H1 (cell line): Measurements from ENCODE around the gene PLEKHG2. TPM values are rescaled to one million over a fixed set of nuclear protein-coding genes. Genes with fewer than 3 reads are reported as not detected.

ENCODE experiments used
- microRNA-seq, 2 experiments: library from miRNA; unstranded; fragments of <30 nt; microRNA quantifications; one replicate each; pipeline versions ENCODE4 to v1.2.0, GENCODE V29; 2016 to 2020; ENCODE audit warnings: borderline microRNAs expressed in 2 of 2, borderline number of aligned reads in 2 of 2, borderline replicate concordance in 1 of 2
- polyA plus RNA-seq, 7 experiments: library from polyadenylated mRNA; depleted of rRNA in 3 of 7; stranded (reverse) in 5 of 7; unstranded in 2 of 7; fragments of >200 nt in 5 of 7; fragments of 200-250 nt in 2 of 7; gene quantifications; 1 replicate in 5 of 7; 2 replicates in 1 of 7; 4 replicates in 1 of 7; pipeline versions ENCODE4 v1.2.1 to v1.2.3, GENCODE V29; 2011 to 2013; ENCODE audit warnings: missing spikeins in 2 of 7, mixed read lengths in 2 of 7
- small RNA-seq: library from polyadenylated mRNA; stranded (forward); fragments of <200 nt; extraction: miRNeasy Mini kit (QIAGEN cat#:217004); gene quantifications from one replicate; pipeline ENCODE3, GENCODE V24; 2013; ENCODE audit not compliant: insufficient read depth
- total RNA-seq: library from RNA; stranded (reverse); fragmentation: NEBNext Ultra II Directional; extraction: Animal tissue kit (Norgen Biotek cat#: 25700); gene quantifications from 2 replicates; pipeline ENCODE4 v1.2.1, GENCODE V29; 2021

The PLEKHG2 gene
- total and polyA plus RNA-seq, 2 of the 8 experiments (the other 6 are each of a cell fraction or from before 2014, with no cell fraction given): 16.9 to 65.7 TPM

Small RNA genes within 50 kb of the gene (microRNA-seq; reads per million reads assigned to microRNA genes)
- 0 to 0.46 reads per million in 2 experiments for gene MIR4530

Small RNA genes within 50 kb of the gene (small RNA-seq; reads per million reads assigned to genes)
- not detected for gene MIR4530
- gene RN7SL566P: not detected

Other genes starting within 250 kb of the PLEKHG2 start
- 2.8 and 3.2 TPM in 2 replicates for gene NCCRP1, start 215.7 kb upstream of the PLEKHG2 start, total RNA-seq
- 7.9 and 11.2 TPM in 2 replicates for gene NCCRP1, start 215.7 kb upstream of the PLEKHG2 start, polyA plus RNA-seq (2011; rRNA removed)
- not detected in 2 replicates for gene SYCN, start 208.4 kb upstream of the PLEKHG2 start, total RNA-seq
- gene SYCN, start 208.4 kb upstream of the PLEKHG2 start, polyA plus RNA-seq (2011; rRNA removed): not detected in 2 replicates
- not detected in 2 replicates for gene IFNL3, start 167.7 kb upstream of the PLEKHG2 start, total RNA-seq
- 0.11 TPM in 1 of 2 replicates, not detected in the other for gene IFNL3, start 167.7 kb upstream of the PLEKHG2 start, polyA plus RNA-seq (2011; rRNA removed)
- not detected in 2 replicates for gene IFNL4, start 163.8 kb upstream of the PLEKHG2 start, total RNA-seq
- not detected in 2 replicates for gene IFNL4, start 163.8 kb upstream of the PLEKHG2 start, polyA plus RNA-seq (2011; rRNA removed)
- gene IFNL2, start 144.3 kb upstream of the PLEKHG2 start, total RNA-seq: not detected in 2 replicates
- gene IFNL2, start 144.3 kb upstream of the PLEKHG2 start, polyA plus RNA-seq (2011; rRNA removed): not detected in 2 replicates
- not detected in 2 replicates for gene IFNL1, start 116.3 kb upstream of the PLEKHG2 start, total RNA-seq
- not detected in 2 replicates for gene IFNL1, start 116.3 kb upstream of the PLEKHG2 start, polyA plus RNA-seq (2011; rRNA removed)
- 6.6 and 7.5 TPM in 2 replicates for gene LRFN1, start 91.8 kb upstream of the PLEKHG2 start, total RNA-seq
- gene LRFN1, start 91.8 kb upstream of the PLEKHG2 start, polyA plus RNA-seq (2011; rRNA removed): 2.4 and 6.1 TPM in 2 replicates
- not detected in 2 replicates for gene GMFG, start 76.6 kb upstream of the PLEKHG2 start, total RNA-seq
- 0.24 and 0.26 TPM in 2 replicates for gene GMFG, start 76.6 kb upstream of the PLEKHG2 start, polyA plus RNA-seq (2011; rRNA removed)
- 158 and 161 TPM in 2 replicates for gene SAMD4B, start 70.2 kb upstream of the PLEKHG2 start, total RNA-seq
- gene SAMD4B, start 70.2 kb upstream of the PLEKHG2 start, polyA plus RNA-seq (2011; rRNA removed): 137 and 189 TPM in 2 replicates
- gene PAF1, start 21.6 kb upstream of the PLEKHG2 start, total RNA-seq: 31.4 and 33.1 TPM in 2 replicates
- 58.6 and 67.8 TPM in 2 replicates for gene PAF1, start 21.6 kb upstream of the PLEKHG2 start, polyA plus RNA-seq (2011; rRNA removed)
- gene MED29, start 21.3 kb upstream of the PLEKHG2 start, total RNA-seq: 31.1 and 32.3 TPM in 2 replicates
- 52.5 and 71.4 TPM in 2 replicates for gene MED29, start 21.3 kb upstream of the PLEKHG2 start, polyA plus RNA-seq (2011; rRNA removed)
- gene ZFP36, start 5.8 kb upstream of the PLEKHG2 start, total RNA-seq: 10.9 and 12.2 TPM in 2 replicates
- gene ZFP36, start 5.8 kb upstream of the PLEKHG2 start, polyA plus RNA-seq (2011; rRNA removed): 4.0 and 7.3 TPM in 2 replicates
- gene RPS16, start 23.3 kb downstream of the PLEKHG2 start, total RNA-seq: 2,433 and 2,482 TPM in 2 replicates
- gene RPS16, start 23.3 kb downstream of the PLEKHG2 start, polyA plus RNA-seq (2011; rRNA removed): 7,810 and 9,546 TPM in 2 replicates
- 111 and 118 TPM in 2 replicates for gene SUPT5H, start 32.9 kb downstream of the PLEKHG2 start, total RNA-seq
- gene SUPT5H, start 32.9 kb downstream of the PLEKHG2 start, polyA plus RNA-seq (2011; rRNA removed): 77.8 and 110 TPM in 2 replicates
- gene TIMM50, start 68.2 kb downstream of the PLEKHG2 start, total RNA-seq: 153 and 155 TPM in 2 replicates
- gene TIMM50, start 68.2 kb downstream of the PLEKHG2 start, polyA plus RNA-seq (2011; rRNA removed): 187 and 217 TPM in 2 replicates
- gene DLL3, start 86.3 kb downstream of the PLEKHG2 start, total RNA-seq: 11.3 and 12.2 TPM in 2 replicates
- gene DLL3, start 86.3 kb downstream of the PLEKHG2 start, polyA plus RNA-seq (2011; rRNA removed): 13.8 and 16.6 TPM in 2 replicates
- 8.4 and 11.0 TPM in 2 replicates for gene SELENOV, start 102.5 kb downstream of the PLEKHG2 start, total RNA-seq
- 10.7 and 21.8 TPM in 2 replicates for gene SELENOV, start 102.5 kb downstream of the PLEKHG2 start, polyA plus RNA-seq (2011; rRNA removed)
- 2.4 and 3.4 TPM in 2 replicates for gene EID2B, start 120.2 kb downstream of the PLEKHG2 start, total RNA-seq
- 2.1 and 11.3 TPM in 2 replicates for gene EID2B, start 120.2 kb downstream of the PLEKHG2 start, polyA plus RNA-seq (2011; rRNA removed)
- 29.6 and 29.9 TPM in 2 replicates for gene EID2, start 127.5 kb downstream of the PLEKHG2 start, total RNA-seq
- gene EID2, start 127.5 kb downstream of the PLEKHG2 start, polyA plus RNA-seq (2011; rRNA removed): 7.6 and 7.8 TPM in 2 replicates
- not detected in 2 replicates for gene LGALS13, start 189.9 kb downstream of the PLEKHG2 start, total RNA-seq
- not detected in 2 replicates for gene LGALS13, start 189.9 kb downstream of the PLEKHG2 start, polyA plus RNA-seq (2011; rRNA removed)
- gene LGALS16, start 243.2 kb downstream of the PLEKHG2 start, total RNA-seq: not detected in 2 replicates
- not detected in 2 replicates for gene LGALS16, start 243.2 kb downstream of the PLEKHG2 start, polyA plus RNA-seq (2011; rRNA removed)